Stimulated activated naive CD8-positive, alpha-beta T cell treated with anti-CD3 and anti-CD28 coated beads, Interleukin-15, Interleukin-2, amounts not matched to agents 100 ng/mL and 50 ng/mL, for 24 hours (primary cell): ENCODE measurements around the gene TNKS2.
A peak's percentile ranks its signal among the peaks of the same experiment; 100 is the strongest.
"Not testable (repeated sequence)": the region's sequence is repeated elsewhere in the genome, so short reads cannot be mapped to it uniquely, and the experiment has no call there.

Source experiments
- H3K27ac Mint-ChIP-seq: one replicate; pipeline ENCODE4 v1.8.0; 2021; ENCODE audit warnings: mild to moderate bottlenecking, mixed read lengths
- H3K27me3 Mint-ChIP-seq: one replicate; pipeline ENCODE4 v1.8.0; 2021; ENCODE audit warnings: mixed read lengths
- H3K36me3 Mint-ChIP-seq: one replicate; pipeline ENCODE4 v1.8.0; 2021; ENCODE audit warnings: low read depth, mixed read lengths
- H3K4me1 Mint-ChIP-seq: one replicate; pipeline ENCODE4 v1.8.0; 2021; ENCODE audit warnings: low read depth, mixed read lengths
- H3K4me3 Mint-ChIP-seq: one replicate; pipeline ENCODE4 v1.8.0; 2021; ENCODE audit warnings: mild to moderate bottlenecking, mixed read lengths
- H3K9me3 Mint-ChIP-seq: one replicate; pipeline ENCODE4 v1.8.0; 2021; ENCODE audit warnings: mixed read lengths

Gene TNKS2

GRCh38 chr10:91804126-91804510, 5.9 kb downstream of the TNKS2 start:
- Mint-ChIP-seq H3K4me3 (no peak overlapping the region), H3K27ac (no peak overlapping the region), H3K36me3 (peaks cover 71% of the 10 kb centered on the region)

GRCh38 chr10:91805110-91805838, 7.0 kb downstream of the TNKS2 start:
- Mint-ChIP-seq H3K4me1 (peaks cover 73% of the 10 kb centered on the region), H3K27me3 (no peaks in the 10 kb centered on the region), H3K27ac (peak overlapping the region; percentile 73), H3K4me3 (no peak overlapping the region), H3K36me3 (peaks cover 68% of the 10 kb centered on the region), H3K9me3 (no peaks in the 10 kb centered on the region)

More at GRCh38 chr10:91804126-91804510, 5.9 kb downstream of the TNKS2 start:
- peaks cover 80% of the 10 kb centered on the region for H3K4me1 Mint-ChIP-seq
- H3K9me3 Mint-ChIP-seq: no peaks in the 10 kb centered on the region
- no peaks in the 10 kb centered on the region for H3K27me3 Mint-ChIP-seq

GRCh38 chr10:91807264-91807663, 9.0 kb downstream of the TNKS2 start:
- peaks cover 58% of the 10 kb centered on the region for H3K4me1 Mint-ChIP-seq
- H3K36me3 Mint-ChIP-seq: peaks cover 59% of the 10 kb centered on the region
- H3K27ac Mint-ChIP-seq, H3K4me3 Mint-ChIP-seq, H3K27me3 Mint-ChIP-seq, H3K9me3 Mint-ChIP-seq: not testable (repeated sequence)

GRCh38 chr10:91813251-91813650, 15.0 kb downstream of the TNKS2 start:
- Mint-ChIP-seq H3K4me3 (no peak overlapping the region), H3K4me1 (peaks cover 20% of the 10 kb centered on the region), H3K36me3 (peaks cover 69% of the 10 kb centered on the region), H3K27ac (no peak overlapping the region), H3K27me3 (no peaks in the 10 kb centered on the region), H3K9me3 (no peaks in the 10 kb centered on the region)

GRCh38 chr10:91816981-91817380, 18.8 kb downstream of the TNKS2 start:
- Mint-ChIP-seq H3K27me3 (no peaks in the 10 kb centered on the region), H3K36me3 (peaks cover 68% of the 10 kb centered on the region), H3K4me1 (peaks cover 4% of the 10 kb centered on the region), H3K4me3 (no peak overlapping the region), H3K27ac (no peak overlapping the region), H3K9me3 (no peaks in the 10 kb centered on the region)

- Mint-ChIP-seq H3K27me3 (no peaks in the 10 kb centered on the region), H3K27ac (no peak overlapping the region), H3K36me3 (peaks cover 58% of the 10 kb centered on the region), H3K4me3 (no peak overlapping the region), H3K4me1 (no peaks in the 10 kb centered on the region), H3K9me3 (no peaks in the 10 kb centered on the region)
These were observed 21.9 kb downstream of the TNKS2 start for GRCh38 chr10:91820144-91820543.

GRCh38 chr10:91824076-91824475, 25.9 kb downstream of the TNKS2 start:
- H3K27ac Mint-ChIP-seq: no peak overlapping the region
- peaks cover 6% of the 10 kb centered on the region for H3K4me1 Mint-ChIP-seq
- no peaks in the 10 kb centered on the region for H3K9me3 Mint-ChIP-seq
- H3K4me3 Mint-ChIP-seq: no peak overlapping the region
- no peaks in the 10 kb centered on the region for H3K27me3 Mint-ChIP-seq
- peaks cover 65% of the 10 kb centered on the region for H3K36me3 Mint-ChIP-seq

GRCh38 chr10:91829268-91829667, 31.0 kb downstream of the TNKS2 start:
- Mint-ChIP-seq H3K4me1 (peaks cover 13% of the 10 kb centered on the region), H3K36me3 (peaks cover 73% of the 10 kb centered on the region), H3K9me3 (no peaks in the 10 kb centered on the region), H3K4me3 (no peak overlapping the region), H3K27me3 (no peaks in the 10 kb centered on the region), H3K27ac (no peak overlapping the region)

GRCh38 chr10:91838199-91838598, 40.0 kb downstream of the TNKS2 start:
- Mint-ChIP-seq H3K36me3 (peaks cover 63% of the 10 kb centered on the region), H3K4me3 (no peak overlapping the region), H3K27ac (peak overlapping the region; percentile 34), H3K9me3 (no peaks in the 10 kb centered on the region), H3K4me1 (no peaks in the 10 kb centered on the region), H3K27me3 (no peaks in the 10 kb centered on the region)

GRCh38 chr10:91843083-91843482, 44.9 kb downstream of the TNKS2 start:
- Mint-ChIP-seq H3K4me1 (no peaks in the 10 kb centered on the region), H3K9me3 (no peaks in the 10 kb centered on the region), H3K4me3 (no peak overlapping the region), H3K27ac (no peak overlapping the region), H3K36me3 (peaks cover 56% of the 10 kb centered on the region), H3K27me3 (no peaks in the 10 kb centered on the region)

GRCh38 chr10:91856637-91857036, 58.4 kb downstream of the TNKS2 start:
- no peaks in the 10 kb centered on the region for H3K27me3 Mint-ChIP-seq
- peaks cover 80% of the 10 kb centered on the region for H3K36me3 Mint-ChIP-seq
- H3K9me3 Mint-ChIP-seq: no peaks in the 10 kb centered on the region
- H3K4me3 Mint-ChIP-seq: no peak overlapping the region
- no peak overlapping the region for H3K27ac Mint-ChIP-seq
- H3K4me1 Mint-ChIP-seq: no peaks in the 10 kb centered on the region

- Mint-ChIP-seq H3K9me3 (no peaks in the 10 kb centered on the region), H3K36me3 (peaks cover 74% of the 10 kb centered on the region)
These were observed 62.7 kb downstream of the TNKS2 start for GRCh38 chr10:91860885-91861284.

GRCh38 chr10:91864099-91864498, 65.9 kb downstream of the TNKS2 start:
- no peak overlapping the region for H3K4me3 Mint-ChIP-seq
- H3K9me3 Mint-ChIP-seq: no peaks in the 10 kb centered on the region
- H3K27ac Mint-ChIP-seq: no peak overlapping the region
- no peaks in the 10 kb centered on the region for H3K27me3 Mint-ChIP-seq
- H3K36me3 Mint-ChIP-seq: peaks cover 49% of the 10 kb centered on the region
- H3K4me1 Mint-ChIP-seq: no peaks in the 10 kb centered on the region

More at GRCh38 chr10:91860885-91861284, 62.7 kb downstream of the TNKS2 start:
- Mint-ChIP-seq H3K27ac (no peak overlapping the region), H3K4me3 (no peak overlapping the region), H3K4me1 (no peaks in the 10 kb centered on the region), H3K27me3 (no peaks in the 10 kb centered on the region)

- H3K36me3 Mint-ChIP-seq: peaks cover 43% of the 10 kb centered on the region
- no peak overlapping the region for H3K27ac Mint-ChIP-seq
- no peaks in the 10 kb centered on the region for H3K27me3 Mint-ChIP-seq
- no peak overlapping the region for H3K4me3 Mint-ChIP-seq
- H3K9me3 Mint-ChIP-seq: no peaks in the 10 kb centered on the region
- no peaks in the 10 kb centered on the region for H3K4me1 Mint-ChIP-seq
These were observed 66.5 kb downstream of the TNKS2 start for GRCh38 chr10:91864744-91865143.

GRCh38 chr10:91865562-91866081, 67.4 kb downstream of the TNKS2 start:
- H3K36me3 Mint-ChIP-seq: peaks cover 36% of the 10 kb centered on the region
- H3K27ac Mint-ChIP-seq: no peak overlapping the region
- no peak overlapping the region for H3K4me3 Mint-ChIP-seq
- H3K9me3 Mint-ChIP-seq: no peaks in the 10 kb centered on the region
- no peaks in the 10 kb centered on the region for H3K27me3 Mint-ChIP-seq
- no peaks in the 10 kb centered on the region for H3K4me1 Mint-ChIP-seq

GRCh38 chr10:91875156-91875555, 76.9 kb downstream of the TNKS2 start:
- Mint-ChIP-seq H3K27ac (no peak overlapping the region), H3K27me3 (no peaks in the 10 kb centered on the region), H3K9me3 (no peaks in the 10 kb centered on the region), H3K36me3 (no peaks in the 10 kb centered on the region), H3K4me1 (no peaks in the 10 kb centered on the region), H3K4me3 (no peak overlapping the region)
